GM18526 (cell line): ENCODE measurements around the gene PTPN6.

ENCODE experiments used
- POLR2A ChIP-seq: IDR thresholded peaks from 3 replicates; pipeline ENCODE4 v1.6.1; 2011; ENCODE audit not compliant: insufficient read length; ENCODE audit errors: extremely low read depth

Gene PTPN6

GRCh38 chr12:6919588-6919987 lies 31.6 kb upstream of the PTPN6 start:
- no peak for TF ChIP-seq POLR2A

- no peak for TF ChIP-seq POLR2A
Measured at GRCh38 chr12:6921539-6921938, 29.6 kb upstream of the PTPN6 start.

- TF ChIP-seq POLR2A: no peak
Measured at GRCh38 chr12:6921996-6922946, 28.9 kb upstream of the PTPN6 start.

- TF ChIP-seq POLR2A: no peak
Measured at GRCh38 chr12:6923003-6923732, 28.0 kb upstream of the PTPN6 start.

- TF ChIP-seq POLR2A: no peak
Measured at GRCh38 chr12:6923851-6924250, 27.3 kb upstream of the PTPN6 start.

- TF ChIP-seq POLR2A: no peak
Measured at GRCh38 chr12:6925239-6925539, 26.0 kb upstream of the PTPN6 start.

- no peak for TF ChIP-seq POLR2A
Measured at GRCh38 chr12:6925540-6926279, 25.4 kb upstream of the PTPN6 start.

- no peak for TF ChIP-seq POLR2A
Measured at GRCh38 chr12:6927379-6928021, 23.7 kb upstream of the PTPN6 start, which contains the start of gene ATN1. Gene ATN1 (plus strand): TSS chr12:6927959. CDS start chr12:6934002, 6,043 bp downstream.

- TF ChIP-seq POLR2A: no peak
Measured at GRCh38 chr12:6928022-6928702, 23.0 kb upstream of the PTPN6 start.

- TF ChIP-seq POLR2A: no peak
Measured at GRCh38 chr12:6928703-6929407, 22.3 kb upstream of the PTPN6 start.

- no peak for TF ChIP-seq POLR2A
Measured at GRCh38 chr12:6929466-6930452, 21.4 kb upstream of the PTPN6 start.

- TF ChIP-seq POLR2A: no peak
Measured at GRCh38 chr12:6932766-6933165, 18.4 kb upstream of the PTPN6 start.

- no peak for TF ChIP-seq POLR2A
Measured at GRCh38 chr12:6934110-6934509, 17.0 kb upstream of the PTPN6 start.
